Activated B cell treated with CpG ODN at 0.5 μM for 24 hours (primary cell): ENCODE measurements around the gene PAX5. TPM values are rescaled to one million over a fixed set of nuclear protein-coding genes. Genes with fewer than 3 reads are reported as not detected.
A peak's percentile ranks its signal among the peaks of the same experiment; 100 is the strongest.

Source experiments
- ATAC-seq: fragments of 200-7000 bp; cut with Tn5 transposase; one replicate; pipeline ENCODE4 v1.10.0; 2021; ENCODE audit warnings: low read depth, mild to moderate bottlenecking, moderate library complexity
- CTCF ChIA-PET: fragments of 350-600 bp; sonication (Branson Sonifier 250); formaldehyde crosslinking; loops from one replicate; lab custom pipeline; 2021; ENCODE audit warnings: antibody characterized with exemption; lab: Charles Lee
- POLR2A ChIA-PET: fragments of 350-600 bp; sonication (Branson Sonifier 250); formaldehyde crosslinking; loops from one replicate; lab custom pipeline; 2021; ENCODE audit warnings: antibody characterized with exemption; lab: Charles Lee
- DNase-seq: peaks from one replicate; pipeline ENCODE4 v3.0.0; 2022
- H3K27ac Mint-ChIP-seq: one replicate; pipeline ENCODE4 v1.8.0; 2020; ENCODE audit warnings: mixed read lengths
- H3K27me3 Mint-ChIP-seq: one replicate; pipeline ENCODE4 v1.8.0; 2021; ENCODE audit warnings: mixed read lengths
- H3K36me3 Mint-ChIP-seq: one replicate; pipeline ENCODE4 v1.8.0; 2021; ENCODE audit warnings: low read depth, mixed read lengths
- H3K4me1 Mint-ChIP-seq: one replicate; pipeline ENCODE4 v1.8.0; 2021; ENCODE audit warnings: mixed read lengths
- H3K4me3 Mint-ChIP-seq: one replicate; pipeline ENCODE4 v1.8.0; 2020; ENCODE audit warnings: mild to moderate bottlenecking, mixed read lengths
- H3K9me3 Mint-ChIP-seq: one replicate; pipeline ENCODE4 v1.8.0; 2020; ENCODE audit warnings: mixed read lengths
- CTCF ChIP-seq: fragments of 200-600 bp; IDR thresholded peaks from one replicate; pipeline ENCODE4 v1.8.0; 2022; ENCODE audit warnings: antibody characterized with exemption, mild to moderate bottlenecking
- intact Hi-C: fragments of 100-400 bp; cut with micrococcal nuclease; formaldehyde crosslinking; loops from one replicate; pipeline ENCODE4 v1.15.1; 2024
- total RNA-seq: library from RNA; stranded (reverse); gene quantifications from 2 replicates; pipeline ENCODE4 v1.2.3, GENCODE V29; 2022

The PAX5 gene
- total RNA-seq, 1 donor from 2014 or later, result 619 TPM

- H3K27me3 Mint-ChIP-seq, result no peaks in the 10 kb centered on the region
- peaks cover 10% of the 10 kb centered on the region for H3K36me3 Mint-ChIP-seq
- no peaks in the 10 kb centered on the region for H3K9me3 Mint-ChIP-seq
- TF ChIP-seq CTCF, result no peak
- ATAC-seq (no peak), DNase-seq (no peak)
- H3K4me3 Mint-ChIP-seq, result no peak overlapping the region
- intact Hi-C loops, result no loop called here
- ChIA-PET POLR2A (no interaction called here), CTCF (no interaction called here)
- H3K27ac Mint-ChIP-seq, result peak overlapping the region; percentile 54
- peaks cover 17% of the 10 kb centered on the region for H3K4me1 Mint-ChIP-seq
Measured at GRCh38 chr9:36840898-36841536, 193.1 kb downstream of the PAX5 start.

GRCh38 chr9:36839131-36839885 lies 194.8 kb downstream of the PAX5 start:
- H3K36me3 Mint-ChIP-seq, result peaks cover 13% of the 10 kb centered on the region
- H3K4me1 Mint-ChIP-seq, result peaks cover 34% of the 10 kb centered on the region
- H3K4me3 Mint-ChIP-seq, result no peak overlapping the region
- H3K9me3 Mint-ChIP-seq, result no peaks in the 10 kb centered on the region
- CTCF ChIA-PET, result no interaction called here
- TF ChIP-seq CTCF, result no peak
- ATAC-seq (no peak), DNase-seq (no peak)
- POLR2A ChIA-PET, result no interaction called here
- intact Hi-C loops, result loop anchor here (10.0 kb wide), 1 partner anchor 435 kb away; the partner anchor contains the start of gene RNF38
- H3K27ac Mint-ChIP-seq, result peak overlapping the region; percentile 43
- H3K27me3 Mint-ChIP-seq, result no peaks in the 10 kb centered on the region

GRCh38 chr9:36837431-36838405 lies 196.3 kb downstream of the PAX5 start:
- no peak overlapping the region for H3K4me3 Mint-ChIP-seq
- H3K27me3 Mint-ChIP-seq, result no peaks in the 10 kb centered on the region
- intact Hi-C loops, result loop anchor here (10.0 kb wide), 1 partner anchor 433 kb away; the partner anchor contains the start of gene RNF38
- no peak for ATAC-seq
- no peak for DNase-seq
- peaks cover 13% of the 10 kb centered on the region for H3K36me3 Mint-ChIP-seq
- peak overlapping the region; percentile 63 for H3K27ac Mint-ChIP-seq
- H3K4me1 Mint-ChIP-seq, result peaks cover 49% of the 10 kb centered on the region
- ChIA-PET CTCF (no interaction called here), POLR2A (no interaction called here)
- no peaks in the 10 kb centered on the region for H3K9me3 Mint-ChIP-seq
- no peak for TF ChIP-seq CTCF

- Mint-ChIP-seq H3K9me3 (no peaks in the 10 kb centered on the region), H3K36me3 (peaks cover 13% of the 10 kb centered on the region), H3K27me3 (no peaks in the 10 kb centered on the region), H3K27ac (peak overlapping the region; percentile 86), H3K4me3 (no peak overlapping the region), H3K4me1 (peaks cover 61% of the 10 kb centered on the region)
- no peak for DNase-seq
- TF ChIP-seq CTCF, result no peak
- CTCF ChIA-PET, result no interaction called here
- ATAC-seq, result no peak
- POLR2A ChIA-PET, result no interaction called here
- intact Hi-C loops, result loop anchor here (10.0 kb wide), 1 partner anchor 432 kb away; the partner anchor contains the start of gene RNF38
Measured at GRCh38 chr9:36836486-36836885, 197.6 kb downstream of the PAX5 start.
